Measurements from ENCODE around the gene ARL15.
"Not testable (repeated sequence)": the region's sequence is repeated elsewhere in the genome, so short reads cannot be mapped to it uniquely, and the experiment has no call there.

ARL15 gene

DNA sequence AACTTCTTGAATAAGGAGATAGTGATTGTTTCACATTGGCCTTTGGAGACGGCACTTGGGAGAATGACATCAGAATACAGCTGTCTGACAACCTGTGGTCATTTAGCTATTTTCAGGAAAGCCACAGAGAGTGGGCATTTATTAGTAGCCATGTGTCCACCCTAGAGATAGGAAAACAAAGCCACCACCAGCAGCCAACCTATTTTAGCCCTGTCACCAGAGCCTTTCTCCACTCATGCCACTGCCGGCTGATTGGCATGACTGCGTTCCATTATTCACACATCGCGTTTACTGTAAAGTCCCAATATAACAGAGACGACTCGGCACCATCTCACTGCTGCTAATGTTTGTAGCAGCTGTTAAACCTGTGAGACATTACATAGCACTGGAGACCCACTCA lies 419.9 kb downstream of the ARL15 start:
- DNase-seq (ENCODE audit: low spot score), result no peak

DNA sequence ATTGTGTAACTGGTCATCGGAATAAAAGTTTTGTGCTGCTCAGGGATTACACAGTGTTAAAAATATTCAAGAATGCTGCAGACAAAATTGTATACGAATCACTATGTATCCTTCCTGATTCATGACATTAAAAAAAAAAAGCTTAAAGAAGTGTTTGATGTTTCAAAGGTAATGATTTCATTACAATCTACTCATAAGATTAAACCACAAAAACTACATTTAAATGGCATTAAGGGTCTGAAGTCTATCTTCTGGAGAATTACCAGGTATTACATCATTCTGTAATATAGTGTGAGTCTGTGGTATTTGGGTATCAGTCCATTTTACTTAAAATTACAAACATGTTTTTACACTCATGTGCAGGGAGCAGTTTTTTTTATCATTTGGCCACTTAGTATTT lies 425.5 kb downstream of the ARL15 start:
- DNase-seq (ENCODE audit: low spot score), result no peak

DNA sequence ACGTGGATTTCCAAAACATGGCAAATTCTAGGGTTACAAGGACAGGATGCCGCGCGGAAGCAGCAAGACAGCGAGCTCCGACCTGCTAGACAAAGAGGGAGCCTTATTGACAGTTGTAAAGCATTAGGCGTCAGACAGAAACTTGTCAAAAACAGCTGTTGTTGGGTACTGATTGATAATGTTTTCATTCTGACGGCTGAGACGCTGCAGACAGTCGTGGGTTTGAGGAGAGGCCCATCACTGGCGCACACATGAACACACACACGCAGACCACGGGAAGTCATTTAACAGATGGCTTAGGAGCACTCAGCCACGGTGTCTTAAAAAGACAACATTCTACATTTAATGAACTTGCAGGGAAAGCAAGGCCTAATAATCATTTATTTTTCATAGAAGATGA lies 426.0 kb downstream of the ARL15 start:
- no peak for DNase-seq (ENCODE audit: low spot score)

DNA sequence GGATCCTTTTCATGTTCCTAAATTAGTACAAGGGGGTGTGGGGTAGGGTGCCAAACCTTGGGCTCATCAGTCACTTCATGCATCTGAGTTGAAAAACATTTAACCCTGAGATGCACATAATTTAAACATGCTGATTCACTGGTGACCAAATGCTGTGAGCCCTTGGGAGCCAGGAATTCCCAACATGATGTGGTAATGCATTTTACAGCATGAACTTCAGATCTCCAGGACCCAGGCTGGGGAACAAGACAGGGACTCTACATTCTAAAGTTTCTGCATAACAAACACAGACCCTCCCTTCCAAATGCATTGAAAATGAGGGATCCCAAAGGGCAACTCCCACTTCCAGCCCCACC lies 427.7 kb downstream of the ARL15 start:
- DNase-seq (ENCODE audit: low spot score), result peak; percentile 35

DNA sequence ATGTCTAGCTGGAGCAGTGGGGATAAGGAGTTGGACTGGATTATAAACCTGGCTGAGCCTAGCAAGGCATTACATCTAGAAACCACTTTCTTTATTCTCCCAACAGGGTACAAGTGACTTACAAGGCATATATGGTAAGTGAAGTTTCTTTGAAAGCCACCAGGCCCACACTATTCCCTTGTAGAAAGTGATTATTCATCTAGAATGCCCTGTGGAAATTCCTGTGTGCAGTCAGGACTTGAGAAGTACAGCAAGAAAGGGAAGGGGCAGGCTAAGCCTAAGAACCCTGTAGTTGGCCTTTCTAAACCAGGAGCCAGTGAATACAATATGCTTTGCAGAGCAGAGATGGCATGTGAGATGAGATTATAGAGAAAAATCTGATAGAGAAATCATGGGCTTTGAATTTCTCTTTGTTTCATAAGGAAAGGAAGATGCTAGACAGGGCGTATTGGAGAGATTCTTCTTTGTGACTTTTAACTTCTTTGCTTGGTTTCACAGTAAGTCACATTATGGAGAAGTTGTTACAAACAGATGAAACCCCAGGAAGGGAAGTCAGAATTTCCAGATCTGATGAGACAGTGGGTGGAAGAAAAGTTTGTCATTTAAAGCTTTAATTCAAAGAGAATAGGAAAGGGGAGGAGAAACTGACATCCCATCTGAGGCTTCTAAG lies 428.2 kb downstream of the ARL15 start:
- DNase-seq (ENCODE audit: low spot score), result no peak

DNA sequence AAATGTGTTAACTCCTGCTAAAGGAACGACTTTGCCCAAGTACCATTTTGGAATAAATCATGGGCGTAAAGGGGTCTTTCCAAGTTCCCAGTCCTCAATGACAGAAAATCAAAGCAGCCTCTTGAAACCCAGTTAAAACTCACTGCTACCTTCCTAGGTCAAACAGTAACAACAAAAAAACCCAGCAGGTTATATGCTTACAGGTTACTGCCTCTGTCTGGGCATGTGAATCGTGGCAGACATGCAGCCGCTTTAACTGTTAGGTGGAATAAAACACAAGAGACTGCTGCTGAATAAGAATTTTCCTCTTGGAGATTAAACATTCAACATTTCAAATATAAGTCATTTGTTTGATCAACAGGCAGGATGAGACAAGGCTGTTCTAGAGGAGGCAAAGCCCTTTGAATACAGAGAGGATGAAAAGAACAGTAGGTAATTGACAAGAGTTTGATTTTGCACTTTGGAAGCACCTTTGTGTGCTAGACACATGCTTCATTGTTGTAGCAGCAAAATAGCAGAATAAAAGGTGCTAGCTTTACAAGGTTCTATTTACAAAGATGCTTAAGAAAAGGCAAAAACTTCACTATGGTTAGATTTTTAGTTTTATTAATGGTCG lies 430.6 kb downstream of the ARL15 start:
- no peak for DNase-seq (ENCODE audit: low spot score)

DNA sequence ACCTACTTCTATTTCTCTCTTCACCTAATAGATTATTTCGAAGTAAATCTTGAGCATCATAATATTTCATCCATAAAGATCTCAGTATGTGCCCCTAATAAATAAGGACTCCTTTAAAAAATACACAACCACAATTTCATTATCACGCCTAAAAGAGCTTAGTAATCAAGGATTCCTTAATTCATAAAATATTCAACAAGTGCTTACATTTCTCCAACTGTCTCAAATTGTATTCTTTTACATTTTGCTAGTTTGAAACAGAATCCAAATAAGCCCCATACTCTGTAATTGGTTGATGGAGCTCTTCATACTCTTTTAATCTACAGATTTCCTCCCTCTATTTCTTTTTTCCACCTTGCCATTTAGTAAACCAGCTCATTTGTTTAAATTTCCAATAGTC lies 432.4 kb downstream of the ARL15 start:
- no peak for DNase-seq (ENCODE audit: low spot score)

DNA sequence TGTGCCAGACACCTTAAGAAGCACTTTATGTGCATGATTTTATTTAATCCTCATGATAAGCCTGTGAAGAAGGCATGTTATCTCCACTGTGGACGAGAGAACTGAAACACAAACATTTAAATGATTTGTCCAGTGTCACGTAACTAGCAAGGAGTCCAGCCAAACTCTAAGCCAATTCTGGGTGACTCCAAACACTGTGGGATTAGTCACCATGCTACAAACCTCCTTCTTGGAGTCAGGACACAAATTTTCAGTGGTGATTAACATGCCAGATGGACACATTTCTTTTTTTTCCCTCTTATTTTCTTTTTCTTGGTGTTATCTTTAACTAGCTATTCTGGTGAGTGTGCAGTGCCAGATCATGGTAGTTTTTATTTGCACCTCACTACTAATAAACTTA lies 433.1 kb downstream of the ARL15 start:
- no peak for DNase-seq (ENCODE audit: low spot score)

DNA sequence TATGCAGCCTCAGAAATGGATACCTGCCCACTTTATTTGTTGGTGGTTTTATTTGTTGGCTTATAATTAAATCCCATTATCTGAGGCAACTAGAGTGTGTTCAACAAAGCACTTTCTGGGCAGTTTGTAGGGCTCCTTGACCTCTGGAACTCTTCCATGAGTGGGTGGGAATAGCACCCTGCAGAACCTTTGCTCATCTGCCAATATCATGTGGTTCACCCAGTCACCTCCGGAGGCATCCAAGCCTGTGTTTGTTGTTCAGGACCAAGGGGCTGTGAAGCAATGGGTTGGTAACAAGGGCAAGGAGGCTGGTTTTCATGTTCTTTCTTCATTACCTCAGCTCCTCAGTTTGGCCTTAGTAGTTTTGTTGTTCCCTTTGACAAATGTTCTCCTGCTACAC lies 436.0 kb downstream of the ARL15 start:
- peak; percentile 45 for DNase-seq (ENCODE audit: low spot score)

DNA sequence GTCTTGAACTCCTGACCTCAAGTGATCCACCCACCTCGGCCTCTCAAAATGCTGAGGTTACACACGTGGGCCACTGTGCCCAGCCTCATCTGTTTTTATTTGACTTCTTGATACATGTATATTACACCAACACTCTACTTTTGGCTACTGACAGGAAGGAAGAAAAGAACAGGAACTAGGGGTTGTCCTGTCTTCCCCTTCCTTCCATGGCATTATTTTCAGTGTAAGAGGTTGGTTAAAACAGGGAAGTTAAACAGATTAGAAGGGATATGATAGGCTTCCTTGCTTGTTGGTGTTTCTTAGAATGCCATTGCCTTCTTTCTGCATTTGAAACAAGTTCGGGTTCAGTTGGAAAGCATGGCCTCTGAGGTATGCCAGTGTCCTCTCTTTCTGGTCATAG lies 437.1 kb downstream of the ARL15 start:
- DNase-seq (ENCODE audit: low spot score), result no peak

DNA sequence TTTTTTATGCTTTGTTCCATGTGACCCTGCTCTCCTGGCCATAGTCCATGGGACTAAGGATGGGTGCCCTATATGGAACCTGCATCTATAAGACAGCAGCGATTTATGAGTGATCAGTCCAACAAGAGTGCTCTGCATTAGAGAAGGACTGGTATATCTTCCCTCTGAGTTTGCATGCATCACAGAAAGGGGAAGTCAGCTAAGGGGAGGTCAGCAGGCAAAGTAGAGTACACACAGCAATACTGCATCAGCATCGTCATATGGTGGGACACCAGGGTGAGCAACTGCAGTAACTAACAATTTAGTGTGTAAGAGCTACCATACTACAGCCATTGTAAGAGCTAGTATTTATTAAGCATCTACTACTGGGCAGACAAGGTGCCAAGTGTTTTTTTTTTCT lies 438.6 kb downstream of the ARL15 start:
- DNase-seq (ENCODE audit: low spot score), result no peak

DNA sequence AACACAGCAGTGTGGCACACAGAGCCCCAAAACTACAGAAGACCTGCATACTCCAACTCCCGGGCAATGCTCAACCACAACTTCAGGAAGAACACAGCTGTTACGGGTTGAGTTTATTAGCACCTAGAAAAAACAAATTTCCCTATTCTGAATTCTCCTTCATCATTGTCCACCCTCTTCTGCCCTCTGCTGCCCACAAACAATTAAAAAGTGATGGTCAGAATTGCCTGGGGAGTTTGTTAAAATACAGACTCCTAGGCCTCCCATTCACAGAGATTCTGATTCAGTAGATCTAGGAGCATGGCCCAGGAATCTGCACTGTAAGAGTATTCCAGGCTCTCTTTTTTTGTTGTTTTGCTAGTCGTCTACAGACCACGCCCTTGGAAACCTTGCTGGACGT lies 439.3 kb downstream of the ARL15 start:
- peak; percentile 18 for DNase-seq (ENCODE audit: low spot score)

DNA sequence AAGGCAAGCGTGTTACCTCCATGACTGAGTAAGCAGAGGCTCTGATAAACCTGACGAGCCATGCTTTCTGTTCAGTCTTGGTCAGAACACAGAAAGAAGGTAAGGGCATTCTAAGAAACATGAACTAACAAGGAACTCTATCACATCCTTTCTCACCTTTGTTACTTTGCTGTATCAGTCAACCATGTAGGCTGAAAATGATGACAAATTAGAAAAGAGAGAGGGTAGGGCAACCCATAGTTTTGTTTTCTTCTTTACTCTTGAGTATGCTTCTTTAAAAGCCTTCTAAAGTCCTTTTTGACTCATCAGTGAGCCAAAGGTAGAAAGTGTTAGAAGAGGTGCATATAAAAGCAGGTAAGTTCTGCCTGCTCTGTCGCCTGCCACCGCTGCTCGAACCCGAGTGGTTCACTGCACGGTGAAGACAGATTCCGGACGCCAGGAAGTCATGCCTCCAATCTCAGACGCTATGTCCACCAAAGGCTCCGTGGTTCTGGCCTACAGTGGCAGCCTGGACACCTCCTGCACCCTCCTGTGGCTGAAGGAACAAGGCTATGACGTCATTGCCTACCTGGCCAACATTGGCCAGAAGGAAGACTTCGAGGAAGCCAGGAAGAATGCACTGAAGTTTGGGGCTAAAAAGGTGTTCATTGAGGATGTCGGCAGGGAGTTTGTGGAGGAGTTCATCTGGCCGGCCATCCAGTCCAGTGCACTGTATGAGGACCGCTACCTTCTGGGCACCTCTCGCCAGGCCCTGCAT lies 451.5 kb downstream of the ARL15 start:
- DNase-seq (ENCODE audit: low spot score), result no peak

DNA sequence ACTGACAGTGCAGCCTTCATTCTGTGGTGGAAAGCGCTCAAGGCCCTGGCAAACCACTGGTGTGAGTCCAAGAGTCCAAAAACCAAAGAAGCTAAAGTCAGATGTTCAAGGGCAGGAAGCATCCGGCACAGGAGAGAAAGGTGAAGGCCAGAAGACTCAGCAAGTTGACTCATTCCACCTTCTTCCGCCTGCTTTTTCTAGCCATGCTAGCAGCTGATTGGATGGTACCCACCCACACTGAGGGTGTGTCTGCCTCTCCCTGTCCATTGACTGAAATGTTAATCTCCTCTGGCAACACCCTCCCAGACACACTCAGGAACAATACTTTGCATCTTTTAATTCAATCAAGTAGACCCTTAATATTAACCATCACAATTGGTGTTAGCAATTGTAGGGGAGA lies 453.9 kb downstream of the ARL15 start:
- no peak for DNase-seq (ENCODE audit: low spot score)

DNA sequence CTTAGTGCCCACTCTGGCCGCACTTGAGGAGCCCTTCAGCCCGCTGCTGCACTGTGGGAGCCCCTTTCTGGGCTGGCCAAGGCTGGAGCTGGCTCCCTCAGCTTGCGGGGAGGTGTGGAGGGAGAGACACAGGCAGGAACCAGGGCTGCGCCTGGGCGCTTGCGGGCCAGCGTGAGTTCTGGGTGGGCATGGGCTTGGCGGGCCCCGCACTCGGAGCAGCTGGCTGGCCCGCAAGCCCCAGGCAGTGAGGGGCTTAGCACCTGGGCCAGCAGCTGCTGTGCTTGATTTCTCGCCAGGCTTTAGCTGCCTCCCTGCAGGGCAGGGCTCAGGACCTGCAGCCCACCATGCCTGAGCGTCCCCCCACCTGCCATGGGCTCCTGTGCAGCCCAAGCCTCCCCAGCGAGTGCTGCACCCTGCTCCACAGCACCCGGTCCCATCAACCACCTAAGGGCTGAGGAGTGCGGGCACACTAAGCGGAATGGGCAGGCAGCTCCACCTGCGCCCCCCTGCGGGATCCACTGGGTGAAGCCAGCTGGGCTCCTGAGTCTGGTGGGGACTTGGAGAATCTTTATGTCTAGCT lies 473.4 kb downstream of the ARL15 start:
- DNase-seq (ENCODE audit: low spot score), result not testable (repeated sequence)

DNA sequence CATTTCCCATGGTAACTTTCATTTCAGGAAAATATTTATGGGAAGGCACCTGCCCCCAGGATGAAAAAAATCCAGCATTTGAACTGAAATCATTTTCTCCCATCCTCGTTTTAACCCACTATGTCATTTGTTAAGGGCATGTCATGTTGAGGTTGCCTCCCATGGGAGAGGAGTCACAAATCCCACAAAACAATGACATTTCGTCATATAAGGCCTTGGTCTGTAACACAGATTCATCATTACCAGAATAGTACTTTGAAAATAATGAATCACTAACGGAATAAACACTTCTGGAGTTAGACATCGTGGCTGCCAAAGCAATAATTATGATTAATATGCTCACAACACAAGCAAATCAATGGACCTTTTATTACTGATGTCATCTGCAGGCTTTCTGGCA lies 475.9 kb downstream of the ARL15 start:
- no peak for DNase-seq (ENCODE audit: low spot score)

All from iPS-NIHi11 (cell line).